ENCODE results near the gene FCGBP.

FCGBP gene

GRCh38 chr19:39942366-39942730 lies 7.9 kb upstream of the FCGBP start:
- no peak for DNase-seq (ENCODE audit: low spot score)
- TF ChIP-seq, protein P1, sequence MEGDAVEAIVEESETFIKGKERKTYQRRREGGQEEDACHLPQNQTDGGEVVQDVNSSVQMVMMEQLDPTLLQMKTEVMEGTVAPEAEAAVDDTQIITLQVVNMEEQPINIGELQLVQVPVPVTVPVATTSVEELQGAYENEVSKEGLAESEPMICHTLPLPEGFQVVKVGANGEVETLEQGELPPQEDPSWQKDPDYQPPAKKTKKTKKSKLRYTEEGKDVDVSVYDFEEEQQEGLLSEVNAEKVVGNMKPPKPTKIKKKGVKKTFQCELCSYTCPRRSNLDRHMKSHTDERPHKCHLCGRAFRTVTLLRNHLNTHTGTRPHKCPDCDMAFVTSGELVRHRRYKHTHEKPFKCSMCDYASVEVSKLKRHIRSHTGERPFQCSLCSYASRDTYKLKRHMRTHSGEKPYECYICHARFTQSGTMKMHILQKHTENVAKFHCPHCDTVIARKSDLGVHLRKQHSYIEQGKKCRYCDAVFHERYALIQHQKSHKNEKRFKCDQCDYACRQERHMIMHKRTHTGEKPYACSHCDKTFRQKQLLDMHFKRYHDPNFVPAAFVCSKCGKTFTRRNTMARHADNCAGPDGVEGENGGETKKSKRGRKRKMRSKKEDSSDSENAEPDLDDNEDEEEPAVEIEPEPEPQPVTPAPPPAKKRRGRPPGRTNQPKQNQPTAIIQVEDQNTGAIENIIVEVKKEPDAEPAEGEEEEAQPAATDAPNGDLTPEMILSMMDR (IDR thresholded peaks at IDR 0.05; ENCODE audit: extremely low read depth, missing control alignments), result no peak

GRCh38 chr19:39941615-39942365 lies 7.4 kb upstream of the FCGBP start:
- TF ChIP-seq, protein P1 (IDR thresholded peaks at IDR 0.05; ENCODE audit: extremely low read depth, missing control alignments), result no peak
- no peak for DNase-seq (ENCODE audit: low spot score)

GRCh38 chr19:39941151-39941550 lies 6.7 kb upstream of the FCGBP start:
- DNase-seq (ENCODE audit: low spot score), result no peak
- TF ChIP-seq, protein P1 (IDR thresholded peaks at IDR 0.05; ENCODE audit: extremely low read depth, missing control alignments), result no peak

DNA sequence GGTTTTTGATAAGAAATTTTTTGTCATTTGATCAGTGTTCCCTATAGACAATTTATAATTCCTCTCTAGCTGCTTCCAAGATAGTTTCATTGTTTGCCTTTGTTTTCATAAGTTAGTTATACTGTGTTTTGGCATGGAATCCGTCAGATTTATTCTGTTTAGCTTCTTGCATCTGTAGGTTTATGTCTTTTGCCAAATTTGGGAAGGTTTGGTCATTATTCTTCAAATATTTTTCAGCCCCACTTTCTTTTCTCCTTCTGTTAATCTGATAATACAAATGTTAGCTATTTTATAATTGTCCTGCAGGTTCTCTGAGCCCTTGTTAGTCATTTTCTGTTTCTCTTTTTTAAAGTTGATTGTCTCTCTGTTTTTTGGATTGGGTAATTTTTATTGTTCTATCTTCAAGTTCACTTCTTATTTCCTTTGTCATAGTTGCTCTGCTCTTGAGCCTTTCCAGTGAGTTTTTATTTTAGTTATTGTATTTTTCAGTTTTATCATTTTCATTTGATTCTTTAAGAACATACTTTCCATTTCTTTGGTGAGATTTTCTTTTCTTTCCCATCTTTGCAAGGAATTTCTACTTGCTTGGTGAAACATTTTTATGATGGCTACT lies 5.9 kb upstream of the FCGBP start:
- TF ChIP-seq, protein P1 (IDR thresholded peaks at IDR 0.05; ENCODE audit: extremely low read depth, missing control alignments), result no peak
- no peak for DNase-seq (ENCODE audit: low spot score)

- DNase-seq (ENCODE audit: low spot score), result no peak
- TF ChIP-seq, protein P1 (IDR thresholded peaks at IDR 0.05; ENCODE audit: extremely low read depth, missing control alignments), result no peak
Observed at GRCh38 chr19:39939556-39939955, 5.1 kb upstream of the FCGBP start.

GRCh38 chr19:39937787-39938186 lies 3.4 kb upstream of the FCGBP start:
- TF ChIP-seq, protein P1 (IDR thresholded peaks at IDR 0.05; ENCODE audit: extremely low read depth, missing control alignments), result no peak
- DNase-seq (ENCODE audit: low spot score), result no peak

DNA sequence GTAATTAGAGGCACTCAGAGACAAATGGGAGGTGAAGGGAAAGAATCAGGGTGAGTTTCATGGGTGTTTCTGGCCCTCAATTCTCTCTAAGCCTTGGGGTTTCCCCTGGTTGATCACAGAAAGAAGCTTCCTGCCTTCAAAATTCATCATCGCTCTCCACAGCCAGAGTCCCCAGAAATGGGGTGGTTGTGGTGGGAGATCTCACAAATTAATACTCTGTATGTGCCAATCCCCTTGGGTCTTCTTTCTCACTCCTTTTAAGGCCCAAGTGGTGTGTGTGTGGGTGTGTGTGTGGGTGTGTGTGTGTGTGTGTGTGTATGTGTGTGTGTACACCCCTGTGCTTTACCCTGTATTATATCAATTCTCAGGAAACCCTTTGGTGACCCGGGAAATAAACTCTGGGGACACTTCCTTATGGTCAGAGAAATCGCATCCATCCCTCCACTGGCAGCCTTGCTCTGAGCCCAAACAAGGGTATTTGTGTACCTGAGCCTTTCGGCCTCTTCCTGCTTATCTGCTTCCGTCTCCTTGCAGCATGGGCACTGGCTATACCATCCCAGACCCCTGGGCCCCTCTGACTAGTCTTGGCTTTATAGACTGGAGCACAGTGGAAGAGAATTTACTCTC lies 2.8 kb upstream of the FCGBP start:
- peak; percentile 73 for DNase-seq (ENCODE audit: low spot score)
- TF ChIP-seq, protein P1 (IDR thresholded peaks at IDR 0.05; ENCODE audit: extremely low read depth, missing control alignments), result no peak
